SK-N-MC (cell line): Measurements from ENCODE around the gene ESR2.

Experiments
- DNase-seq: peaks from one replicate; pipeline ENCODE4 v3.0.0-alpha.2; 2011; ENCODE audit warnings: low read depth, low spot score
- H3K27ac ChIP-seq: fragments of 200-600 bp; sonication (generic); 2 replicates; pipeline ENCODE4 v1.5.1; 2016; ENCODE audit warnings: mixed run types
- H3K36me3 ChIP-seq: fragments of 200-600 bp; sonication (generic); 2 replicates; pipeline ENCODE4 v1.6.1; 2017; ENCODE audit warnings: antibody characterized with exemption, low read length, mixed read lengths; ENCODE audit not compliant: insufficient read depth
- H3K4me3 ChIP-seq: fragments of 200-600 bp; sonication (generic); 2 replicates; pipeline ENCODE4 v1.5.1; 2016
- H3K9ac ChIP-seq: fragments of 200-600 bp; sonication (generic); 2 replicates; pipeline ENCODE4 v1.8.0; 2017; ENCODE audit warnings: mixed run types, mixed read lengths; ENCODE audit not compliant: insufficient read length
- H3K9me3 ChIP-seq: fragments of 200-600 bp; sonication (generic); 2 replicates; pipeline ENCODE4 v1.6.1; 2017; ENCODE audit warnings: low read depth, mild to moderate bottlenecking, antibody characterized with exemption, low read length, moderate library complexity, mixed read lengths
- EZH2 ChIP-seq: fragments of 200-600 bp; sonication (generic); IDR thresholded peaks from one replicate; pipeline ENCODE4 v1.6.1; 2017; ENCODE audit warnings: antibody characterized with exemption
- FOXP2 ChIP-seq: optimal IDR thresholded peaks from 2 replicates; pipeline ENCODE3; 2011; ENCODE audit warnings: mild to moderate bottlenecking, moderate library complexity; ENCODE audit not compliant: insufficient read depth; ENCODE audit errors: extremely low read length, control extremely low read depth
- POLR2AphosphoS5 ChIP-seq: IDR thresholded peaks from 2 replicates; pipeline ENCODE4 v1.6.1; 2012; ENCODE audit warnings: mild to moderate bottlenecking, low read depth, low read length, borderline replicate concordance

ESR2 gene

GRCh38 chr14:64080452-64080851, 213.7 kb downstream of the ESR2 start:
- H3K27ac ChIP-seq, result no peak overlapping the region
- no peak for TF ChIP-seq FOXP2
- TF ChIP-seq POLR2AphosphoS5, result no peak
- TF ChIP-seq EZH2, result no peak
- no peak overlapping the region for H3K4me3 ChIP-seq
- H3K36me3 ChIP-seq, result peaks cover 35% of the 10 kb centered on the region
- DNase-seq, result no peak
- H3K9ac ChIP-seq, result no peak overlapping the region
- H3K9me3 ChIP-seq, result no peaks in the 10 kb centered on the region

GRCh38 chr14:64075613-64076005, 218.6 kb downstream of the ESR2 start:
- DNase-seq, result no peak
- H3K36me3 ChIP-seq, result peaks cover 32% of the 10 kb centered on the region
- no peak overlapping the region for H3K9ac ChIP-seq
- no peak overlapping the region for H3K4me3 ChIP-seq
- H3K9me3 ChIP-seq, result no peaks in the 10 kb centered on the region
- TF ChIP-seq POLR2AphosphoS5 (no peak), FOXP2 (no peak), EZH2 (no peak)
- no peak overlapping the region for H3K27ac ChIP-seq

- no peak overlapping the region for H3K9ac ChIP-seq
- H3K4me3 ChIP-seq, result no peak overlapping the region
- no peak for DNase-seq
- no peak overlapping the region for H3K27ac ChIP-seq
- TF ChIP-seq EZH2 (no peak), FOXP2 (no peak), POLR2AphosphoS5 (no peak)
- no peaks in the 10 kb centered on the region for H3K9me3 ChIP-seq
- H3K36me3 ChIP-seq, result peaks cover 32% of the 10 kb centered on the region
Observed at GRCh38 chr14:64074961-64075612, 219.1 kb downstream of the ESR2 start.

GRCh38 chr14:64069634-64070359, 224.4 kb downstream of the ESR2 start:
- H3K4me3 ChIP-seq, result no peak overlapping the region
- no peaks in the 10 kb centered on the region for H3K9me3 ChIP-seq
- H3K9ac ChIP-seq, result no peak overlapping the region
- no peak overlapping the region for H3K27ac ChIP-seq
- H3K36me3 ChIP-seq, result peaks cover 29% of the 10 kb centered on the region
- TF ChIP-seq FOXP2 (no peak), EZH2 (no peak), POLR2AphosphoS5 (no peak)
- no peak for DNase-seq

- Histone ChIP-seq H3K4me3 (no peak overlapping the region), H3K27ac (no peak overlapping the region), H3K36me3 (peaks cover 21% of the 10 kb centered on the region), H3K9me3 (no peaks in the 10 kb centered on the region), H3K9ac (no peak overlapping the region)
- DNase-seq, result no peak
- no peak for TF ChIP-seq FOXP2
- TF ChIP-seq EZH2, result no peak
- TF ChIP-seq POLR2AphosphoS5, result no peak
Observed at GRCh38 chr14:64064447-64064846, 229.7 kb downstream of the ESR2 start.

GRCh38 chr14:64062381-64063115, 231.6 kb downstream of the ESR2 start:
- no peak for TF ChIP-seq EZH2
- no peak for TF ChIP-seq FOXP2
- no peak for TF ChIP-seq POLR2AphosphoS5

GRCh38 chr14:64061706-64062105, 232.5 kb downstream of the ESR2 start:
- Histone ChIP-seq H3K27ac (no peak overlapping the region), H3K4me3 (no peak overlapping the region), H3K9me3 (no peaks in the 10 kb centered on the region), H3K36me3 (peaks cover 25% of the 10 kb centered on the region), H3K9ac (no peak overlapping the region)
- no peak for TF ChIP-seq EZH2
- no peak for TF ChIP-seq FOXP2
- no peak for DNase-seq

More at GRCh38 chr14:64062381-64063115, 231.6 kb downstream of the ESR2 start:
- no peak for DNase-seq
- H3K9me3 ChIP-seq, result no peaks in the 10 kb centered on the region
- H3K36me3 ChIP-seq, result peaks cover 21% of the 10 kb centered on the region
- no peak overlapping the region for H3K4me3 ChIP-seq
- no peak overlapping the region for H3K27ac ChIP-seq
- H3K9ac ChIP-seq, result no peak overlapping the region

GRCh38 chr14:64061115-64061514, 233.1 kb downstream of the ESR2 start:
- Histone ChIP-seq H3K9ac (no peak overlapping the region), H3K27ac (no peak overlapping the region), H3K9me3 (no peaks in the 10 kb centered on the region), H3K36me3 (peaks cover 25% of the 10 kb centered on the region), H3K4me3 (no peak overlapping the region)
- DNase-seq, result no peak
- TF ChIP-seq EZH2, result no peak

- Histone ChIP-seq H3K36me3 (peaks cover 25% of the 10 kb centered on the region), H3K9ac (no peak overlapping the region), H3K4me3 (no peak overlapping the region), H3K9me3 (no peaks in the 10 kb centered on the region), H3K27ac (no peak overlapping the region)
- no peak for DNase-seq
- TF ChIP-seq FOXP2 (no peak), EZH2 (no peak), POLR2AphosphoS5 (no peak)
Observed at GRCh38 chr14:64060648-64061096, 233.5 kb downstream of the ESR2 start.
